ENCODE results near the gene GJA10.

GJA10 gene

DNA sequence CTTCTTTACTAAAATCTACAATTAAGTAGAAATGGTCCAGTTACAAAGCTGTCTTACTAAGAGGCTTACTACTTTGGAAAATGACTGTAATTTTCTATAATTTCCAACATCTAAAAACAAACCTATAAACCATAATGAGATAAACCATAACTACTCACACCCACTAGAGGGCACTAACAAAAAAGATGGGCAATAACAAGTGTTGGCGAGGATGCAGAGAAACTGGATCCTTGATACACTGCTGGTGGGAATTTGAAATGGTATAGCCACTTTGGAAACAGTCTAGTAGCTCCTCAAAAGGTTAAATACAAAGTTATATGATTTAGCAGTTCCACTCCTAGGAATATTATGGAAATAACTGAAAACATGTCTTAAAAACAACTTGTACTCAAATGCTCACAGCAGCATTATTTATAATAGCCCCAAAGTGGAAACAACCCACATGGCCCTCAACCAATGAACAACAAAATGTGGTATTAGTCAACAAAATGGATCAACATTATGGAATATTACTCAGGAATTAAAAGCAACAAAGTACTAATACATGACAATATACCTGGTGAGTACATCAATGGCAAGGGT is 50.6 kb downstream of the GJA10 start:
- no peak for DNase-seq (ENCODE audit: low read depth)
